IMR-90 (cell line): Measurements from ENCODE around the gene NME7. TPM values are rescaled to one million over a fixed set of nuclear protein-coding genes. Genes with fewer than 3 reads are reported as not detected.

ENCODE experiments used
- ATAC-seq: fragments of 200-7000 bp; cut with Tn5 transposase; 2 replicates; pipeline ENCODE4 v1.9.1; 2020; ENCODE audit warnings: low read depth, mild to moderate bottlenecking, moderate library complexity
- BruUV-seq: library from RNA; stranded (reverse); fragments of 400-500 nt; replicated peaks from 2 replicates; lab custom pipeline; 2021; lab: Mats Ljungman, UMichigan
- CTCF ChIA-PET: fragments of 300-600 bp; formaldehyde crosslinking; extraction: SDS; loops from one replicate; lab custom pipeline; 2021; ENCODE audit warnings: antibody characterized with exemption; lab: Yijun Ruan, JAX
- POLR2A ChIA-PET: fragments of 300-600 bp; sonication (Branson Sonifier 250); formaldehyde crosslinking; loops from one replicate; lab custom pipeline; 2022; ENCODE audit warnings: antibody characterized with exemption; ENCODE audit not compliant: unreplicated experiment; lab: Charles Lee
- DNase-seq: peaks from one replicate; pipeline ENCODE4 v3.0.0; 2013
- H2AFZ ChIP-seq: replicated peaks from 2 replicates; pipeline ENCODE3; 2013; ENCODE audit warnings: low read length, mild to moderate bottlenecking; ENCODE audit not compliant: poor library complexity
- H2AK5ac ChIP-seq: 2 replicates; pipeline ENCODE4 v1.6.1; 2013; ENCODE audit warnings: low read depth, low read length, inconsistent platforms
- H2AK9ac ChIP-seq: replicated peaks from 2 replicates; pipeline ENCODE3; 2013; ENCODE audit warnings: mild to moderate bottlenecking, low read depth, low read length, moderate library complexity; ENCODE audit not compliant: poor library complexity
- H2BK120ac ChIP-seq: 2 replicates; pipeline ENCODE4 v1.6.1; 2013; ENCODE audit warnings: low read depth, low read length, inconsistent platforms
- H2BK15ac ChIP-seq: 3 replicates; pipeline ENCODE4 v1.6.1; 2013; ENCODE audit warnings: low read depth, low read length, inconsistent platforms
- H2BK20ac ChIP-seq: 2 replicates; pipeline ENCODE4 v1.6.1; 2013; ENCODE audit warnings: low read depth, mild to moderate bottlenecking, inconsistent platforms, low read length, moderate library complexity
- H2BK5ac ChIP-seq: 2 replicates; pipeline ENCODE4 v1.6.1; 2013; ENCODE audit warnings: mild to moderate bottlenecking, low read depth, low read length, inconsistent platforms; ENCODE audit not compliant: poor library complexity, severe bottlenecking
- H3K14ac ChIP-seq: replicated peaks from 2 replicates; pipeline ENCODE4 v1.6.1; 2013; ENCODE audit warnings: low read depth, low read length, inconsistent platforms
- H3K18ac ChIP-seq: 2 replicates; pipeline ENCODE4 v1.6.1; 2013; ENCODE audit warnings: low read depth, low read length, control low read depth
- H3K23ac ChIP-seq: 2 replicates; pipeline ENCODE4 v1.6.1; 2013; ENCODE audit warnings: low read depth, low read length, inconsistent platforms
- H3K27ac ChIP-seq: 2 replicates; pipeline ENCODE4 v1.5.1; 2013; ENCODE audit warnings: mild to moderate bottlenecking, control low read depth, low read length; ENCODE audit not compliant: insufficient read depth
- H3K27me3 ChIP-seq: 2 replicates; pipeline ENCODE4 v1.6.1; 2013; ENCODE audit warnings: low read length; ENCODE audit not compliant: control insufficient read depth, insufficient read depth
- H3K36me3 ChIP-seq: 2 replicates; pipeline ENCODE4 v1.6.1; 2013; ENCODE audit warnings: low read length, mixed read lengths; ENCODE audit not compliant: control insufficient read depth, insufficient read depth
- H3K4ac ChIP-seq: 2 replicates; pipeline ENCODE4 v1.6.1; 2013; ENCODE audit warnings: low read depth, low read length, inconsistent platforms
- H3K4me1 ChIP-seq: 2 replicates; pipeline ENCODE4 v1.6.1; 2013; ENCODE audit warnings: low read length, mixed read lengths; ENCODE audit not compliant: control insufficient read depth, insufficient read depth
- H3K4me2 ChIP-seq: 2 replicates; pipeline ENCODE4 v1.6.1; 2013; ENCODE audit warnings: low read depth, mild to moderate bottlenecking, control low read depth, low read length, moderate library complexity
- H3K4me3 ChIP-seq: 2 replicates; pipeline ENCODE4 v1.5.1; 2013; ENCODE audit warnings: low read depth, mild to moderate bottlenecking, control low read depth, low read length, moderate library complexity; ENCODE audit not compliant: insufficient read depth
- H3K56ac ChIP-seq: 2 replicates; pipeline ENCODE4 v1.6.1; 2013; ENCODE audit warnings: low read length, inconsistent platforms; ENCODE audit not compliant: insufficient read depth; ENCODE audit errors: extremely low read depth
- H3K79me1 ChIP-seq, 2 experiments: 2 replicates each; pipeline ENCODE4 v1.6.1; 2013; ENCODE audit warnings: low read length in 2 of 2, inconsistent platforms in 1 of 2, low read depth in 1 of 2
- H3K9ac ChIP-seq: 2 replicates; pipeline ENCODE4 v1.6.1; 2013; ENCODE audit warnings: low read depth, low read length, control low read depth
- H3K9me1 ChIP-seq: 2 replicates; pipeline ENCODE4 v1.6.1; 2013; ENCODE audit warnings: low read length, inconsistent platforms; ENCODE audit not compliant: insufficient read depth
- H3K9me3 ChIP-seq: 2 replicates; pipeline ENCODE4 v1.6.1; 2013; ENCODE audit warnings: low read length; ENCODE audit not compliant: control insufficient read depth, insufficient read depth
- H4K20me1 ChIP-seq: 2 replicates; pipeline ENCODE4 v1.6.1; 2013; ENCODE audit warnings: low read length, inconsistent platforms; ENCODE audit not compliant: insufficient read depth
- H4K5ac ChIP-seq: 2 replicates; pipeline ENCODE4 v1.6.1; 2013; ENCODE audit warnings: mild to moderate bottlenecking, low read depth, low read length, control low read depth
- H4K8ac ChIP-seq, 2 experiments: 2 replicates each; pipeline ENCODE4 v1.6.1; 2013; ENCODE audit warnings: low read depth in 2 of 2, low read length in 2 of 2, control low read depth in 1 of 2, inconsistent platforms in 1 of 2
- H4K91ac ChIP-seq: 2 replicates; pipeline ENCODE4 v1.6.1; 2013; ENCODE audit warnings: low read depth, low read length, inconsistent platforms; ENCODE audit not compliant: insufficient read depth
- MAFK ChIP-seq: IDR thresholded peaks from 2 replicates; pipeline ENCODE4 v1.6.1; 2012; ENCODE audit warnings: low read depth, low read length, improper control_type of control experiment
- MXI1 ChIP-seq: IDR thresholded peaks from 2 replicates; pipeline ENCODE4 v1.6.1; 2012; ENCODE audit warnings: low read depth, mild to moderate bottlenecking, low read length, moderate library complexity, borderline replicate concordance
- WGBS, 2 experiments: methylation state at CpG; one replicate each; pipeline versions ENCODE4 v1.1.5 to v1.1.7; 2013; ENCODE audit warnings: missing lambda C conversion rate in 2 of 2; ENCODE audit not compliant: insufficient read length in 1 of 2; ENCODE audit errors: extremely low coverage in 2 of 2; 5-methylcytosine and 5-hydroxymethylcytosine counted together
- dilution Hi-C: fragments of 300-500 bp; cut with HindIII; formaldehyde crosslinking; loops from one replicate; pipeline ENCODE4 v1.14.3; 2018; ENCODE audit warnings: low sequenced_read_pairs; ENCODE audit not compliant: unreplicated experiment
- in situ Hi-C: fragments of 300-500 bp; cut with MboI; formaldehyde crosslinking; loops from 3 replicates; pipeline ENCODE4 v1.14.3; 2019; ENCODE audit warnings: low sequenced_read_pairs, inconsistent platforms, mixed read lengths
- intact Hi-C: fragments of 100-400 bp; cut with micrococcal nuclease; formaldehyde crosslinking; loops from 2 replicates; pipeline ENCODE4 v1.10.0; 2022
- polyA plus RNA-seq, 3 experiments: library from polyadenylated mRNA; depleted of rRNA; stranded (reverse); fragments of >200 nt; gene quantifications; 2 replicates each; pipeline ENCODE4 v1.2.3, GENCODE V29; 2012; ENCODE audit warnings: low replicate concordance in 1 of 3
- total RNA-seq: library from RNA; depleted of rRNA; stranded (reverse); fragments of >200 nt; gene quantifications from 2 replicates; pipeline ENCODE4 v1.2.3, GENCODE V29; 2012

NME7 gene
- total and polyA plus RNA-seq, 2 of the 4 experiments (the other 2 are of a cell fraction), result 18.3 to 22.4 TPM

GRCh38 chr1:169295846-169296245, 71.8 kb downstream of the NME7 start:
- Histone ChIP-seq H2BK20ac (no peak overlapping the region), H2BK120ac (no peak overlapping the region), H3K14ac (no peak overlapping the region), H4K91ac (no peak overlapping the region), H3K27me3 (no peaks in the 10 kb centered on the region), H3K4me2 (no peak overlapping the region), H2AK9ac (no peak overlapping the region), H3K79me1 (no peaks in the 10 kb centered on the region; a peak in 1 of 4 replicates), H2BK5ac (no peak overlapping the region), H3K4ac (no peak overlapping the region), H3K56ac (no peak overlapping the region), H3K9ac (no peak overlapping the region), H4K8ac (no peak overlapping the region), H3K18ac (no peak overlapping the region), H4K20me1 (no peaks in the 10 kb centered on the region), H3K4me1 (no peaks in the 10 kb centered on the region), H3K9me3 (no peaks in the 10 kb centered on the region), H3K23ac (no peak overlapping the region), H3K36me3 (no peaks in the 10 kb centered on the region), H2BK15ac (no peak overlapping the region), H4K5ac (no peak overlapping the region), H2AK5ac (no peak overlapping the region), H2AFZ (no peak overlapping the region), H3K9me1 (no peaks in the 10 kb centered on the region), H3K4me3 (no peak overlapping the region), H3K27ac (no peak overlapping the region)
- intact Hi-C loops, result no loop called here
- TF ChIP-seq MAFK (0 out of 2 replicates have a peak, but pooled peaks have one; percentile 6), MXI1 (no peak)
- dilution Hi-C loops, result no loop called here
- no TSS peak for BruUV-seq
- DNase-seq, result no peak
- POLR2A ChIA-PET, result no interaction called here
- CTCF ChIA-PET, result no interaction called here
- 89 to 100% methylated on average over 1 to 2 of the region's 2 CpGs for WGBS, 2 experiments
- in situ Hi-C loops, result no loop called here
- ATAC-seq, result no peak
